GM12872 (cell line): ENCODE data around the gene PLPPR2.

Experiments
- CTCF ChIP-seq: IDR thresholded peaks from 3 replicates; pipeline ENCODE4 v1.5.1; 2011; ENCODE audit warnings: low read depth, mild to moderate bottlenecking, low read length, moderate library complexity; ENCODE audit not compliant: insufficient read depth

Gene PLPPR2

GRCh38 chr19:11355160-11356073, at the start of gene PLPPR2:
TSS of gene PLPPR2 (plus strand) at chr19:11355432. CDS start at chr19:11357674, 2,242 bp downstream.
- no peak for TF ChIP-seq CTCF

- no peak for TF ChIP-seq CTCF
These were observed 48.9 kb upstream of the PLPPR2 start for GRCh38 chr19:11306337-11306736.

- peak; percentile 31; the same call in 1 of the 3 replicates for TF ChIP-seq CTCF
These were observed 33.8 kb upstream of the PLPPR2 start for GRCh38 chr19:11321191-11322126.

- no peak for TF ChIP-seq CTCF
These were observed 32.8 kb upstream of the PLPPR2 start for GRCh38 chr19:11322269-11323024.

GRCh38 chr19:11323601-11324078, 31.6 kb upstream of the PLPPR2 start:
- TF ChIP-seq CTCF, result no peak

GRCh38 chr19:11324079-11324661, 31.1 kb upstream of the PLPPR2 start:
- TF ChIP-seq CTCF, result no peak
